ENCODE results near the gene EPHA6. TPM values are rescaled to one million over a fixed set of nuclear protein-coding genes. Genes with fewer than 3 reads are reported as not detected.

Gene EPHA6
- total RNA-seq, 1 experiment from 2014 or later, result 2.7 TPM

GRCh38 chr3:97646932-97647331, 832.5 kb downstream of the EPHA6 start:
- Mint-ChIP-seq H3K4me3 (ENCODE audit: unreplicated experiment) (no peak overlapping the region), H3K27ac (ENCODE audit: unreplicated experiment) (no peak overlapping the region), H3K9me3 (ENCODE audit: unreplicated experiment) (no peaks in the 10 kb centered on the region), H3K4me1 (ENCODE audit: low read depth, unreplicated experiment) (no peaks in the 10 kb centered on the region), H3K27me3 (ENCODE audit: insufficient read depth, unreplicated experiment) (no peaks in the 10 kb centered on the region), H3K36me3 (ENCODE audit: insufficient read depth, unreplicated experiment) (no peaks in the 10 kb centered on the region)
- no peak overlapping the region for H3K4me3 ChIP-seq (ENCODE audit: low read depth, low read length)
- no peaks in the 10 kb centered on the region for H3K36me3 ChIP-seq (ENCODE audit: control insufficient read depth, insufficient read depth, low read length)
- H3K4me1 ChIP-seq, result no peaks in the 10 kb centered on the region
- BruUV-seq (replicated peaks), result no TSS peak
- DNase-seq, result no peak
- POLR2A ChIA-PET, result no interaction called here
- TF ChIP-seq CTCF (IDR thresholded peaks at IDR 0.05; ENCODE audit: insufficient read depth in 1 of 2, low read depth in 1 of 2, low read length in 1 of 2, severe bottlenecking in 1 of 2, unreplicated experiment in 1 of 2), result no peak
- CTCF ChIA-PET, result no interaction called here
- H3K27me3 ChIP-seq (replicated peaks; ENCODE audit: control insufficient read depth, insufficient read depth, low read length), result no peaks in the 10 kb centered on the region
- H3K9me3 ChIP-seq, result no peaks in the 10 kb centered on the region
- intact Hi-C loops (cut with micrococcal nuclease; ENCODE audit: unreplicated experiment), result no loop called here

GRCh38 chr3:97647441-97647982, 833.1 kb downstream of the EPHA6 start:
- Mint-ChIP-seq H3K4me1 (ENCODE audit: low read depth, unreplicated experiment) (no peaks in the 10 kb centered on the region), H3K9me3 (ENCODE audit: unreplicated experiment) (no peaks in the 10 kb centered on the region), H3K4me3 (ENCODE audit: unreplicated experiment) (no peak overlapping the region), H3K27ac (ENCODE audit: unreplicated experiment) (no peak overlapping the region), H3K27me3 (ENCODE audit: insufficient read depth, unreplicated experiment) (no peaks in the 10 kb centered on the region), H3K36me3 (ENCODE audit: insufficient read depth, unreplicated experiment) (no peaks in the 10 kb centered on the region)
- POLR2A ChIA-PET, result no interaction called here
- Histone ChIP-seq H3K4me3 (ENCODE audit: low read depth, low read length) (no peak overlapping the region), H3K36me3 (ENCODE audit: control insufficient read depth, insufficient read depth, low read length) (no peaks in the 10 kb centered on the region), H3K4me1 (no peaks in the 10 kb centered on the region), H3K9me3 (no peaks in the 10 kb centered on the region), H3K27me3 (replicated peaks; ENCODE audit: control insufficient read depth, insufficient read depth, low read length) (no peaks in the 10 kb centered on the region)
- no peak for DNase-seq
- no peak for TF ChIP-seq CTCF (IDR thresholded peaks at IDR 0.05; ENCODE audit: insufficient read depth in 1 of 2, low read depth in 1 of 2, low read length in 1 of 2, severe bottlenecking in 1 of 2, unreplicated experiment in 1 of 2)
- intact Hi-C loops (cut with micrococcal nuclease; ENCODE audit: unreplicated experiment), result no loop called here
- CTCF ChIA-PET, result no interaction called here
- no TSS peak for BruUV-seq (replicated peaks)

GRCh38 chr3:97655971-97656370, 841.6 kb downstream of the EPHA6 start:
- no peak overlapping the region for H3K27ac Mint-ChIP-seq (ENCODE audit: unreplicated experiment)
- H3K4me1 ChIP-seq, result no peaks in the 10 kb centered on the region
- DNase-seq, result no peak
- no peaks in the 10 kb centered on the region for H3K36me3 Mint-ChIP-seq (ENCODE audit: insufficient read depth, unreplicated experiment)
- no peak for TF ChIP-seq CTCF (IDR thresholded peaks at IDR 0.05; ENCODE audit: insufficient read depth in 1 of 2, low read depth in 1 of 2, low read length in 1 of 2, severe bottlenecking in 1 of 2, unreplicated experiment in 1 of 2)
- H3K4me3 ChIP-seq (ENCODE audit: low read depth, low read length), result no peak overlapping the region
- POLR2A ChIA-PET, result no interaction called here
- no TSS peak for BruUV-seq (replicated peaks)
- no peaks in the 10 kb centered on the region for H3K4me1 Mint-ChIP-seq (ENCODE audit: low read depth, unreplicated experiment)
- H3K9me3 ChIP-seq, result no peaks in the 10 kb centered on the region
- no peak overlapping the region for H3K4me3 Mint-ChIP-seq (ENCODE audit: unreplicated experiment)
- intact Hi-C loops (cut with micrococcal nuclease; ENCODE audit: unreplicated experiment), result loop anchor here (5.0 kb wide), 1 partner anchor 74 kb away; no protein-coding TSS in a partner anchor
- no peaks in the 10 kb centered on the region for H3K27me3 Mint-ChIP-seq (ENCODE audit: insufficient read depth, unreplicated experiment)
- H3K27me3 ChIP-seq (replicated peaks; ENCODE audit: control insufficient read depth, insufficient read depth, low read length), result no peaks in the 10 kb centered on the region
- CTCF ChIA-PET, result no interaction called here
- H3K9me3 Mint-ChIP-seq (ENCODE audit: unreplicated experiment), result no peaks in the 10 kb centered on the region
- H3K36me3 ChIP-seq (ENCODE audit: control insufficient read depth, insufficient read depth, low read length), result no peaks in the 10 kb centered on the region

Measured in Caco-2 (cell line).